GM21786 (cell line): ENCODE results near the gene GTSE1.

Source experiments
- ATAC-seq: cut with Tn5 transposase; IDR thresholded peaks from one replicate; pipeline ENCODE4 v1.9.1; 2021; ENCODE audit not compliant: unreplicated experiment

GTSE1 gene

DNA sequence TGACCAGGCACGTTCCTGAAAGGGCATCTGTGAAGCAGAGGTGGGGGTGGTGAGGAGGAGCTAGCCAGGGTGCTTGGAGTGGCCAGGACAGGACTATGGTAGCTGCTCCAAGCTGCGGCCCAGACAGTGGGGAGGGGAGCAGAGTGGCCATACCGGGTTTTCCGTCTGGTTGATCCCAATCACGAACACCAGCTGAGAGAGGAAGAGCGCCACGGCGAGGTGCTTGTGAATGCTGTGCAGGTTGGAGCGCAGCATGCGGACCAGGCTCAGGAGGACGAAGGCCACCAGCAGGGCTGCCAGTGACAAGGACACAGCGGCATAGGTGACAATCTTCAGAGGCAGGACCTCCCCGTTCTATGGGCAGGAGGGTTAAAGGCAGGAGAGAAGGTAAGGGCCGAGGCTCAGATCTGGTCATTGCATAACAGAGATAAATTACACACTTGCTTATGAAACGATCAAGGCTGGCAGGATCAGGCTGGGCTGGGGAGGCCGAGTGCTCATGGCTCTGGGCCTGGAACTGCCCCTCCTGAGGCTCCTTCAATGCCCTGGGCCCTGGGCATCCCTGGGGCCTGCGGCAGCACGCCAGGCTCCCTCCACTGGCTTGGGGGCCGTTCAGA is 80.3 kb downstream of the GTSE1 start:
- no peak for ATAC-seq

DNA sequence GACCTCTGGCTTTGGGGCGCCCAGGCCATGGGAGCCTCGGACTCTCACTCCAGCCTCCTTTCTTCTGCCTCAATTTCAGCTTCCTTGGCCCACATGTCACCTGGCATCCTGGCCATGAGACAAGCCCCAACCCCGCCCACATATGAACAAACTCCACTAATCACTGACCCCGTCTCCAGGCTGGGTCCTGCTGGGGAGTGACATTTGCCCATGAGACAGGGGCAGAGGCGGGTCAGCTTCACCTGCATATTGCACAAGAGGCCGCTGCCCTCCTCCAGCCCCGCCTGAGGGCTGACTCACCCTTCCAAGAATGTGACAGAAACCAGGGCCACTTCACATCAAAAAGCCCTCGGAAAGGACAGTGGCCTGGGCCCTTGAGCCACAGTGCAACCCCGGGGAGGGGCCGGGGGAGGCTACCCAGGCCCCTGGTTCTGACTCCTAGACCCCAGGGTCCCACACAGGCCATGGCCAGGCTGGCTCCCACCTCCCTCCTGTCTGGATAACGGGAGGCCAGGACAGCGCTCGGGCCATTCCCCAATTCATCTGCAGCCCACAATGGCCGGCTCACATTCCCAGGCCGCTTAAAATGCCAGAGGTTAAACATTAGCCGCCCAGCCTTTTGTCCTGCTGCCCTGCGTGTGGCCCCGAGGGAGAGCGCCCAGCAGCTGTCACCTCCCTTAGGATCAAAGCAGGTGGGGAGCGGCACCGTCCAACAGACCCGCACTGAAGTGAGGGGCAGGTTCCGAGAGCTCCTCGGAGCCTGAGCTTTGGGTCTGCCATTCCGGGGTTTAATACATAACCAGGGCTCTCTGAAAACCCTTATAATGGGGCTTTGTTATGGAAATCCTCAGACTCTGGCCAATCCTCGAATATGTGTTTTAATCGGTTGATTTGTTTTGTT is 81.1 kb downstream of the GTSE1 start:
- ATAC-seq: no peak

DNA sequence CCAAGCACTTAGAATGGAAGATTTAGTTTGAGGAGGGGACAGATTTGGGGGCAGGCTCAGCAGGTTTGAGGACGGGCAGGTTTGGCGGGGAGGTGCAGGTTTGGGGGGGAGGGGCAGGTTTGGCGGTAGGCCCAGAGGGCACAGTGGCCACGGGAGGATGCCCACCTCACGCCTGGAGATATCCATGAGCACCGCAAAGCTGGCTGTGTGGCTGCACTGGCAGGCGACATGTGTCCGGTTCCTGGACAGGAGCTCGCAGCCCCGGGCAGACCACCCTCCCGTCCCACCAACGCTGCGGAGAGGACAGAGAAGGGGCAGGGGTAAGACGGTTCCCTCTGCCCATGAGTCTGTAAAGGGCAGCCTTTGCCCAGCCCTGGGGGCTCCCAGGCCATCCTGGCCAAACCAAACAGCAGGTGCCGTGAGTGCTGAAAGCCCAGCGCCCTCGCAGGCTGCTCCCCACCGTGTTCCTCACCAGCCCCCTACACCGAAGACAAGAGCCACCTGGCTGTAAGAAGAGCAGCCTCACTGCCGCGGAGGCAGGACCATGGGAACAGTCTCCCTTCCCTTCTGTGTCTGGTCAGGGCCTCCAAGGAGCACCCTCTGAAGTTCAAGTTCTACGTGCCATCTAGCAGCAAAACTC is 81.9 kb downstream of the GTSE1 start:
- ATAC-seq: no peak

DNA sequence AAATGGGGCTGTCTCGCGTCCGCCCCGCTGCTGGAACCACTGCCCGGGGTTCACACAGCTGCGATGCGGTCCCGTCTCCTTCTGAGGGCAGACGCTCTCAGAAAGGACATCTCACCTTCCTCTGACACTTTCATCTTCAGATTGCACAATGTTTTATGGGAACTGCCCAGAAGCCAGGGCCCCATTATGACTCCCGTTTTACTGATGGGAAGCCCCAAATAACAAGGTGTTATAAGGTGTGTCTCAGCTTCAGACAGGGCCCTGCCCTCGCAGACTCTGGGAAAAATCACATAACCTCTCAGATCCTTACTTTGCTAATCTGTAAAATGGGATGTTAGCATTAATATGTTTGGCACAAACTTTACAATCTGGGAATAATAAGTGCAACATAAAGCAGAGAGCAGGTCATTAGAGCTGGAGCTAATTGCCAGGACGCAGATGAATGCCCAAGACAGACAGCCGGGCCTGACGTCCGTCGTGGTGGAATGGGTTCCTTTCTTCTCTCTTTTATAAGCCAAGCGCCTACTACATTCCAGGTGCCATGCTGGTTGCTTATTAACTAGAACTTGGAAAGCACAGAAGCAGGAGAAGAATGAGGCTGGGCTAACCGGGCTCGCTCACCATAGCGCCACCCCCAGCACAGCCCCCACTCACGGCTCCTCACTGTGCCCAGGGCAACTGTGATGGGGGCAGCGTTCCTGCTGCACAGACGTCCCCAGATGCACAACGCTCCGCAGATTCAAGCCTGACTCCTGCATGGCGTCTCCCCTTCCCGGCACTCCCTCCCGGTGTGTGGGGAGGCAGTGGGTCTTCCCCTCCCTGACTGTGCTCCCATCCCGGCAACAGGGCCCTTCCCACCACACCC is 82.6 kb downstream of the GTSE1 start:
- no peak for ATAC-seq

DNA sequence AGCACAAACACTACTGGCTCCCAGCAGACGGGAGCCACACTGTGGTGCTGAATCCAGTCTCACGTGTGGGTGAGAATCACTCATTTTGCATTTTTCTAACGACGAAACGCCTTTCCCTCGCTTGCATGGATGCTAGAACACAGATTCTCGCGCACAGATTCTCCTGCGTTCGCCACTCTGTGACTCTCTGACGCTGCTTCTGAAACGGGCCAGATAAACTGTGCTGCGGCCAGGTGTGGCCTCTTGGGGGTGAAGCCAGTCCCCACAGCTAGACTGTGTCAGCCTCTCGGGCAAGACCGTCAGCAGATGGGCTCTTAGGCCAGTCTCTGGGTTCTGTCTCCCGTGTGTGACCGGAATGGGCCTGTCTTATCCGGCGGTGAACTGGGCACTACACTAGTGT is 83.4 kb downstream of the GTSE1 start:
- no peak for ATAC-seq
